Measurements from ENCODE around the gene P2RX4. TPM values are rescaled to one million over a fixed set of nuclear protein-coding genes. Genes with fewer than 3 reads are reported as not detected.

P2RX4 gene
- total and polyA plus RNA-seq, 2 of the 4 experiments (the other 2 are of a cell fraction): 9.5 to 12.6 TPM

DNA sequence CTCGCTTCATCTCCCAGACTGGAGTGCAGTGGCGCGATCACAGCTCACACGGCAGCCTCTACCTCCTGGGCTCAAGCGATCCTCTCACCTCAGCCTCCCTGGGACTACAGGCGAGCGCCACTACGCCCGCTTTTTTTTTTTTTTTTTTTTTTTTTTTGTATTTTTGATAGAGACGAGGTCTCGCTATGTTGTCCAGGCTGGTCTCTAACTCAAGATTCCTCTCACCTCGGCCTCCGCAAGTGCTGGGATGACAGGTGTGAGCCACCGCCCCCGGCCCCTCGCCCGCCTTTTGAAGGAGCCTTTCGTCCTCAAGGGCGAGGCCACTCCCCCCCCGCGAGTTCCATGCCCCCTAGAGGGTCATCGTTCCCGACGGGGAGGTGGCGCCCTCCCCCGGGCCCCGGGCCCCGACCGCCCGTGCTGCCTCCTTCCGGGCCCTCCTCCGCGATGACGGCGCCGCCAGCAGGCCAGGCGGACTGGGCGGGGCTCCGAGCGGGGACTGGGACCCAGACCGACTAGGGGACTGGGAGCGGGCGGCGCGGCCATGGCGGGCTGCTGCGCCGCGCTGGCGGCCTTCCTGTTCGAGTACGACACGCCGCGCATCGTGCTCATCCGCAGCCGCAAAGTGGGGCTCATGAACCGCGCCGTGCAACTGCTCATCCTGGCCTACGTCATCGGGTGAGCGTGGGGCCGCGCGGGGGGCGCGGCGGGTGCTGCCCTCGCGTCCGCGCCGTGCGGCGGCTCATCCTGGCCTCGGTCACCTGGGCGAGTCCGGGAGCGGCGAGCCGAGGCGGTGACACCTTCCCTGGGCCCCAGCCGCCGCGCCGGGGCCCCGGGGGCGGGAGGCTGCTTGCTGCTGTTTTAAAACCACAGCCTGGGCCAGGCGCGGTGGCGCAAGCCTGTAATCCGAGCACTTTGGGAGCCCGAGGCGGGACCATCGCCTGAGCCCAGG, at the start of gene P2RX4 (continued):
- TF ChIP-seq CHD1 (IDR thresholded peaks at IDR 0.05; ENCODE audit: low read depth, low read length): no peak
- peak; percentile 52; the same call in 1 of the 2 replicates for TF ChIP-seq MXI1 (IDR thresholded peaks at IDR 0.05; ENCODE audit: borderline replicate concordance, low read depth, low read length)
- TF ChIP-seq RAD21 (IDR thresholded peaks at IDR 0.05; ENCODE audit: low read length): 0 out of 2 replicates have a peak, but pooled peaks have one; percentile 6
- TF ChIP-seq, protein P1, sequence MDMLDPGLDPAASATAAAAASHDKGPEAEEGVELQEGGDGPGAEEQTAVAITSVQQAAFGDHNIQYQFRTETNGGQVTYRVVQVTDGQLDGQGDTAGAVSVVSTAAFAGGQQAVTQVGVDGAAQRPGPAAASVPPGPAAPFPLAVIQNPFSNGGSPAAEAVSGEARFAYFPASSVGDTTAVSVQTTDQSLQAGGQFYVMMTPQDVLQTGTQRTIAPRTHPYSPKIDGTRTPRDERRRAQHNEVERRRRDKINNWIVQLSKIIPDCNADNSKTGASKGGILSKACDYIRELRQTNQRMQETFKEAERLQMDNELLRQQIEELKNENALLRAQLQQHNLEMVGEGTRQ (IDR thresholded peaks at IDR 0.05; ENCODE audit: low read depth, low read length): no peak; the same call in 1 of the 2 replicates

- CTCF ChIA-PET: no interaction called here
- no peak overlapping the region for H3K56ac ChIP-seq (ENCODE audit: extremely low read depth, insufficient read depth, low read length)
- no peak for TF ChIP-seq SMC3 (IDR thresholded peaks at IDR 0.05; ENCODE audit: low read depth, low read length)
- no peak for TF ChIP-seq RAD21 (IDR thresholded peaks at IDR 0.05; ENCODE audit: low read length)
- TF ChIP-seq POLR2A (IDR thresholded peaks at IDR 0.05; ENCODE audit: low read depth, low read length): no peak
- no peak for TF ChIP-seq MAZ (IDR thresholded peaks at IDR 0.05; ENCODE audit: borderline replicate concordance, low read depth, low read length)
- TF ChIP-seq FOS (IDR thresholded peaks at IDR 0.05; ENCODE audit: low read depth, low read length): no peak
- TF ChIP-seq, protein P1 (IDR thresholded peaks at IDR 0.05; ENCODE audit: low read depth, low read length): no peak
- TF ChIP-seq MAFK (IDR thresholded peaks at IDR 0.05; ENCODE audit: low read depth, low read length): no peak
- TF ChIP-seq CEBPB (IDR thresholded peaks at IDR 0.05; ENCODE audit: low read depth, low read length): no peak
- no peak for TF ChIP-seq BHLHE40 (IDR thresholded peaks at IDR 0.05; ENCODE audit: low read depth, low read length)
- TF ChIP-seq NFE2L2 (IDR thresholded peaks at IDR 0.05; ENCODE audit: low read depth, low read length): no peak
- TF ChIP-seq RCOR1 (IDR thresholded peaks at IDR 0.05; ENCODE audit: insufficient replicate concordance, low read length): no peak
Observed at GRCh38 chr12:121162384-121162783, 47.5 kb upstream of the P2RX4 start.

More at GRCh38 chr12:121162384-121162783, 47.5 kb upstream of the P2RX4 start:
- Histone ChIP-seq H4K5ac (ENCODE audit: low read depth, low read length) (no peak overlapping the region), H3K9me3 (ENCODE audit: control insufficient read depth, insufficient read depth, low read length) (peaks cover 8% of the 10 kb centered on the region), H2AK9ac (replicated peaks; ENCODE audit: low read depth, low read length, poor library complexity) (no peak overlapping the region), H3K18ac (ENCODE audit: low read depth, low read length) (no peak overlapping the region), H2BK15ac (ENCODE audit: low read depth, low read length) (no peak overlapping the region), H3K36me3 (ENCODE audit: control insufficient read depth, insufficient read depth, low read length) (no peaks in the 10 kb centered on the region), H3K4me1 (ENCODE audit: control insufficient read depth, insufficient read depth, low read length) (no peaks in the 10 kb centered on the region), H2AK5ac (ENCODE audit: low read depth, low read length) (no peak overlapping the region), H2AFZ (replicated peaks; ENCODE audit: low read length, poor library complexity) (no peak overlapping the region), H3K4me3 (ENCODE audit: insufficient read depth, low read depth, low read length) (no peak overlapping the region), H4K8ac (ENCODE audit: low read depth in 2 of 2, low read length in 2 of 2) (no peak overlapping the region), H3K23ac (ENCODE audit: low read depth, low read length) (no peak overlapping the region), H2BK120ac (ENCODE audit: low read depth, low read length) (no peak overlapping the region), H3K9me1 (ENCODE audit: insufficient read depth, low read length) (no peaks in the 10 kb centered on the region), H2BK5ac (ENCODE audit: low read depth, low read length, poor library complexity, severe bottlenecking) (no peak overlapping the region), H4K20me1 (ENCODE audit: insufficient read depth, low read length) (no peaks in the 10 kb centered on the region), H2BK20ac (ENCODE audit: low read depth, low read length) (no peak overlapping the region), H3K4ac (ENCODE audit: low read depth, low read length) (no peak overlapping the region), H3K27ac (ENCODE audit: insufficient read depth, low read length) (no peak overlapping the region), H3K79me1 (ENCODE audit: low read depth in 1 of 2, low read length in 2 of 2) (no peaks in the 10 kb centered on the region), H3K27me3 (ENCODE audit: control insufficient read depth, insufficient read depth, low read length) (peaks cover 16% of the 10 kb centered on the region), H3K4me2 (ENCODE audit: low read depth, low read length) (no peak overlapping the region), H3K9ac (ENCODE audit: low read depth, low read length) (no peak overlapping the region), H4K91ac (ENCODE audit: insufficient read depth, low read depth, low read length) (no peak overlapping the region), H3K14ac (replicated peaks; ENCODE audit: low read depth, low read length) (no peak overlapping the region)
- WGBS, 2 experiments (ENCODE audit: extremely low coverage in 2 of 2, insufficient read length in 1 of 2): no CpG with 5 or more reads among the region's 10 CpGs
- no peak for ATAC-seq (ENCODE audit: low read depth)
- dilution Hi-C loops (cut with HindIII; ENCODE audit: low sequenced_read_pairs, unreplicated experiment) (no loop called here), in situ Hi-C loops (cut with MboI; ENCODE audit: low sequenced_read_pairs) (no loop called here), intact Hi-C loops (cut with micrococcal nuclease) (no loop called here)
- no TSS peak for BruUV-seq (replicated peaks)
- DNase-seq: no peak
- POLR2A ChIA-PET (ENCODE audit: unreplicated experiment): no interaction called here
